WTC11 (cell line): Measurements from ENCODE around the gene PTPRC. TPM values are rescaled to one million over a fixed set of nuclear protein-coding genes. Genes with fewer than 3 reads are reported as not detected.

ENCODE experiments used
- E2F5 ChIP-seq: sonication (generic); formaldehyde crosslinking; IDR thresholded peaks from 2 replicates; pipeline ENCODE4 v1.8.1; 2022; ENCODE audit warnings: mild to moderate bottlenecking, moderate library complexity, missing genetic modification reagents
- FOXP4 ChIP-seq: sonication (generic); formaldehyde crosslinking; IDR thresholded peaks from 2 replicates; pipeline ENCODE4 v1.8.0; 2022; ENCODE audit warnings: mild to moderate bottlenecking, missing genetic modification reagents
- PRDM15 ChIP-seq: sonication (generic); formaldehyde crosslinking; IDR thresholded peaks from 2 replicates; pipeline ENCODE4 v1.8.0; 2022; ENCODE audit warnings: missing genetic modification reagents
- PRRX2 ChIP-seq: fragments of 250-450 bp; sonication (Bioruptor Pico); IDR thresholded peaks from 2 replicates; pipeline ENCODE4 v1.8.0; 2021; ENCODE audit warnings: mild to moderate bottlenecking
- RORB ChIP-seq: fragments of 250-450 bp; sonication (Bioruptor Pico); IDR thresholded peaks from 2 replicates; pipeline ENCODE4 v1.9.0; 2021; ENCODE audit warnings: mild to moderate bottlenecking
- USF2 ChIP-seq: sonication (generic); formaldehyde crosslinking; IDR thresholded peaks from 2 replicates; pipeline ENCODE4 v1.8.1; 2023; ENCODE audit warnings: mild to moderate bottlenecking, missing genetic modification reagents, moderate library complexity
- ZBTB21 ChIP-seq: sonication (generic); formaldehyde crosslinking; IDR thresholded peaks from 2 replicates; pipeline ENCODE4 v1.8.1; 2023; ENCODE audit warnings: mild to moderate bottlenecking, missing genetic modification reagents, borderline replicate concordance
- ZNF281 ChIP-seq: sonication (generic); formaldehyde crosslinking; IDR thresholded peaks from 2 replicates; pipeline ENCODE4 v1.8.0; 2023; ENCODE audit warnings: mild to moderate bottlenecking, missing genetic modification reagents
- ZNF317 ChIP-seq: sonication (generic); formaldehyde crosslinking; IDR thresholded peaks from 2 replicates; pipeline ENCODE4 v1.8.1; 2023; ENCODE audit warnings: low read depth, mild to moderate bottlenecking, moderate library complexity, missing genetic modification reagents, borderline replicate concordance
- ZNF532 ChIP-seq: fragments of 250-450 bp; sonication (Bioruptor Pico); IDR thresholded peaks from 2 replicates; pipeline ENCODE4 v1.9.0; 2021; ENCODE audit warnings: mild to moderate bottlenecking, borderline replicate concordance
- total RNA-seq: library from RNA; stranded (reverse); gene quantifications from 3 replicates; pipeline ENCODE4 v1.2.3, GENCODE V29; 2021
- TF ChIP-seq, protein P1 (sequence below): fragments of 200-600 bp; IDR thresholded peaks from 2 replicates; pipeline ENCODE4 v1.8.0; 2022; ENCODE audit warnings: antibody characterized with exemption

The PTPRC gene
- total RNA-seq, 1 experiment from 2014 or later = 1.4 TPM

DNA sequence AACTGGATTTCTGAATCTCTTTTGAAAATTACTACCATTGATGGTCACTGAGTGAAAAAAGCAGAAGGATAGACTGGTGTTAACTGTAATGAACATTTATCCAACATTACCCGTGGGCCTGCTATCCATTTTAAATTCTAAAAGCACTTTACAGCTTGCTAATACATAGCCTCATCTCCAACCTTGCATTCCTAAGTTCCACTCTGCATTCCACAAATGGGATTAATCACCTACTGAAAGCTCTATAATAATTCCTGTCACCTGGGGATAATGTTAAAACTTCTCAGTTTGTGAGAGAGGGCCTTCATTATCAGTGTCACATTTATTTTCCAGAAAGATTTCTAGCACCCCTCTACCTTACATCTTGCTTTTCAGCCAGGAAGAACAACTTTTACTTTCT lies 38.2 kb downstream of the PTPRC start (continued):
- no peak for TF ChIP-seq PRDM15 (CRISPR knock-in tag)
- no peak for TF ChIP-seq E2F5
- no peak for TF ChIP-seq FOXP4
- TF ChIP-seq PRRX2 (CRISPR knock-in tag) = no peak
- no peak for TF ChIP-seq ZNF532
- TF ChIP-seq, protein P1, sequence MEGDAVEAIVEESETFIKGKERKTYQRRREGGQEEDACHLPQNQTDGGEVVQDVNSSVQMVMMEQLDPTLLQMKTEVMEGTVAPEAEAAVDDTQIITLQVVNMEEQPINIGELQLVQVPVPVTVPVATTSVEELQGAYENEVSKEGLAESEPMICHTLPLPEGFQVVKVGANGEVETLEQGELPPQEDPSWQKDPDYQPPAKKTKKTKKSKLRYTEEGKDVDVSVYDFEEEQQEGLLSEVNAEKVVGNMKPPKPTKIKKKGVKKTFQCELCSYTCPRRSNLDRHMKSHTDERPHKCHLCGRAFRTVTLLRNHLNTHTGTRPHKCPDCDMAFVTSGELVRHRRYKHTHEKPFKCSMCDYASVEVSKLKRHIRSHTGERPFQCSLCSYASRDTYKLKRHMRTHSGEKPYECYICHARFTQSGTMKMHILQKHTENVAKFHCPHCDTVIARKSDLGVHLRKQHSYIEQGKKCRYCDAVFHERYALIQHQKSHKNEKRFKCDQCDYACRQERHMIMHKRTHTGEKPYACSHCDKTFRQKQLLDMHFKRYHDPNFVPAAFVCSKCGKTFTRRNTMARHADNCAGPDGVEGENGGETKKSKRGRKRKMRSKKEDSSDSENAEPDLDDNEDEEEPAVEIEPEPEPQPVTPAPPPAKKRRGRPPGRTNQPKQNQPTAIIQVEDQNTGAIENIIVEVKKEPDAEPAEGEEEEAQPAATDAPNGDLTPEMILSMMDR = no peak
- TF ChIP-seq ZNF317 = no peak
- TF ChIP-seq ZNF281 (CRISPR knock-in tag) = no peak
- TF ChIP-seq ZBTB21 = no peak
- TF ChIP-seq USF2 (CRISPR knock-in tag) = no peak
- TF ChIP-seq RORB (CRISPR knock-in tag) = no peak
